NCI-H2107 treated with DMSO at 0.1 percent for 48 hours (cell line): Measurements from ENCODE around the gene PRRC2B.
"Not testable (repeated sequence)": the region's sequence is repeated elsewhere in the genome, so short reads cannot be mapped to it uniquely, and the experiment has no call there.

Experiments
- DNase-seq: peaks from one replicate; lab custom pipeline; 2025; ENCODE audit not compliant: unreplicated experiment; lab: John Stamatoyannopoulos, UW

PRRC2B gene

DNA sequence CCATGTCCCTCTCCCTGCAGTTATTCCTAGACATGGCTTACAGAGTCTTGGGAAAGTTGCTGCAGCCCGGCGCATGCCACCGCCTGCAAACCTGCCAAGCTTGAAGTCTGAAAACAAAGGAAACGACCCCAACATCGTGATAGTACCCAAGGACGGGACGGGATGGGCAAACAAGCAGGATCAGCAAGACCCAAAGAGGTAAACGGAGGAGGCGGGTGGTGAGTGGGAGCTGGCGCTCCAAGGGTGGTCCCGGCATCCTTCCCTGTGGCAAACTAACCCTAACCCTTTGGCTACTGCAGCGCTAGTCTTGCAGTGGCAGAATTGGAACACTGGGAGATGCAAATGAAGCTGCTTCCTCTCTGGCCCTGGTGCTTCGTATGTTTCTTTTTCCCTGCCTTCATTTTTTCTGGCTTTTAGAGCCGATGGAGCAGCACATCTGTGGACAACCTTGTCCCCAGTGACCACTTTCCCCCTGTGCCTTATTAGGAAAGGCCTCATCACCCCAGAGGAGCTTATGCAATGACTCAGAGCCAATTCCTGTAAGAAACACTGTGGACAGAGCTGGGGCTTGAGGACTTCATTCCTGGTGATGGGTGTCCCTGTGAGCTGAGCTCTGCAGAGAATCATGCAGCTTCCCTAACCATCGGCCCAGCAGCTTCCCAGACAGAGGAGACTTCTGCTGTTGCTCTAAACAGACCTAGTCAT, 38.9 kb downstream of the PRRC2B start:
- no peak for DNase-seq

GRCh38 chr9:131433302-131433854, 39.5 kb downstream of the PRRC2B start:
- DNase-seq: no peak

DNA sequence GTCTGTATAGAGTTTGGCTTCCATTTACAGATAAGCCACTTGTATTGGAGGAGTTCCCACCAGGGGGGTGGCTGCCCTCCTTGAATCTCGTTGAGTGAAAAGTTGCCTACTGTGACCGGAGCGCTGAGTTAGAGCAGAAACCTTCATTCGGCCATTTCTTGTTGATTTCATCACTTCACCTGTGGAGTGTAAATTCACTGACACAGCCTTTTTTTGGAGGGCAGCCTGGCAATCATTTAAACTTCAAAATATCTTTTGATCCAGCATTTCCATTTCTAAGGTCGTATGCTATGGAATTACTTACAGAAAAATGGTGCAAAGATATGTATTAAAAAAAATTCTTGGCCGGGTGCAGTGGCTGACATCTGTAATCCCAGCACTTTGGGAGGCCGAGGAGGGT, 40.8 kb downstream of the PRRC2B start:
- DNase-seq: no peak

GRCh38 chr9:131436376-131436775, 42.5 kb downstream of the PRRC2B start:
- no peak for DNase-seq

- DNase-seq: peak; percentile 52
Measured at GRCh38 chr9:131436865-131437271, 43.0 kb downstream of the PRRC2B start.

DNA sequence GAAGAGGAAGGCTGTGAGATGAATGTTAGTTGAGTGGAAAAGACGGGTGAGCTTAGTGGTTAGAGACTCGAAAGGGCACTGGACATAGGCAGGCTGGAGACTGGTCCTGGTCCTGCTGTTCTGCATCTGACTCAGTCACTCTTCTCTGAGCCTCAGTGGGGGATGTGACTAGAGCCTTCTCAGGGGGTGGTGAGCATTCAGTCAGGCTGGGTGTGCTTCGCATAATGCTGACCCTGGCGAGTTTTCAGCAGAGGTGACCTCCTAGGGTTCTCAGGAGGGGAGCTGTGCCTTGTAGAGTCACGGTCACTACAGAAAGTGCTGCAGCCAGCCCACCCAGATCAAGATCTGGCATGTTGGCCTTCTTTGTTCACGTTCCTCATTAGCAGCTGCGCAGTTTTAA, 44.3 kb downstream of the PRRC2B start:
- DNase-seq: no peak

- no peak for DNase-seq
Measured at GRCh38 chr9:131439224-131439623, 45.3 kb downstream of the PRRC2B start.

DNA sequence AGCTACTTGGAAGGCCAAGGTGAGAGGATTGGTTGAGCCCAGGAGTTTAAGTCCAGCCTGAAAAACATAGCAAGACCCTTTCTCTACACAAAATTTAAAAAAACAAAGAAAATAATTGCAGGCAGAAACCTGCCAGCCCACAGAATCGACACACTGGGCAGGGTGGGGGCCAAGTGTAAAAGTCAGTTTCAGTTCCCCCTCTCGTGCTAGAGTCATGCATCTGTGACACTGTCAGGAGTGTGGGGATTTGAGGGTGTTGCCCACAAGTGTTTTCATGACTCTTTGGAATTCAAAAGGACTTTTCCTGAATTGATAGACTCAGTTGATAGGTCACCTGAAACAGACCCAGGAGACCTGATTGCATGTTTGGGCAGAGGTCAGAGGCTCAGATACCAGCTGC, 47.6 kb downstream of the PRRC2B start:
- DNase-seq: no peak

DNA sequence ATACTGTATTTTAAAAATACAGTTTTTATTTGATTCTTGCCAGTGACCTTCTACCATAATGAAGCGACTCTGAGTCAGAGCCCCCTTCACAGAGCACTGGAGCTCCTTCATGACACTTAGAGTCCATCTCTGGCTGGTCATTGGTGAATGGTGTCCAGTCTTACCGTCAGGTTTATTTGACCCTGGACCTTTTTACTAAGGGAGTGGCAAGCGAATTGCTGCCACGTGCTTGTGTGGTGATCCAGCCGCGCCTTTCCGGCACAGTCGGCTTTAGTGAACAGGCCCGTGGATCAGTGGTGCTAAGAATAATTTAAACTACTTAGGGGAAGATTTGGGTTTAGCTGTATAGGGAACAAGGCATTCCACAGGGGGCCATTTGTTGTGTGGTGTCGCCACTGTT, 48.5 kb downstream of the PRRC2B start:
- DNase-seq: no peak

- DNase-seq: no peak
Measured at GRCh38 chr9:131443648-131444047, 49.8 kb downstream of the PRRC2B start.

DNA sequence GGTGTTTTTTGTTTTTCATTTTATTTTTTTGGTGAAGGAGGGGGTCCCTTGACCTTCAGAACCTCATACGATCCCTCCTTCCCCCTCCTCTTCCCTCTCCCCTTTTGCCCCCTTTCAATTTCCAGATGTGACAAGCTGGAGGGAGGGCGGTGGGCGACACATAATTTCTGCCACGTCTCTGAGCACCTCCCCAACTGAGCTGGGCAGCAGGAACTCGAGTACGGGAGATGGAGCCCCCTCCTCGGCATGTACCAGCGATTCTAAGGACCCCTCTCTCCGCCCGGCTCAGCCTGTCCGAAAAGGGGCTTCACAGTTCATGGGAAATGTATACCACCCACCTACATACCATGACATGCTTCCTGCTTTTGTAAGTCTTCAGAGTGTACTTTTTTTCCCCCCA, 52.4 kb downstream of the PRRC2B start:
- no peak for DNase-seq

GRCh38 chr9:131447148-131447547, 53.3 kb downstream of the PRRC2B start:
- DNase-seq: no peak

DNA sequence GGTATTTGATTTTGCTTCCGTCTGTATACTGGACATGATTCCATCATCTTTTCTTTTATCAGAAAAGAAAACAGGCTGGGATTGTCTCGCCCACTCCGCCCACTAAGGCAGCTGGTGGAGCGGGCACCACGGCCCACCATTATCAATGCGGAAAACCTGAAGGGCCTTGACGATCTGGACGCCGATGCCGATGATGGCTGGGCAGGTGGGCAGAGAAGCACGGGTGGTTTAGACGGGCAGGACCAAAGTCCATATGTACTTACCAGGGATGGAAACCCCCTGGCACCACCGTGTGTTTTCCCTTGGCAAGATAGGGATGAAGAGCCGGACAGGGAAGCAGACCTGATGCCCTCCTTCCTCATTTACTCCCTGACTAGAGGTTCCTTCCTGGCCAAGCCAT, 53.7 kb downstream of the PRRC2B start:
- DNase-seq: no peak

GRCh38 chr9:131448818-131449217, 54.9 kb downstream of the PRRC2B start:
- no peak for DNase-seq

DNA sequence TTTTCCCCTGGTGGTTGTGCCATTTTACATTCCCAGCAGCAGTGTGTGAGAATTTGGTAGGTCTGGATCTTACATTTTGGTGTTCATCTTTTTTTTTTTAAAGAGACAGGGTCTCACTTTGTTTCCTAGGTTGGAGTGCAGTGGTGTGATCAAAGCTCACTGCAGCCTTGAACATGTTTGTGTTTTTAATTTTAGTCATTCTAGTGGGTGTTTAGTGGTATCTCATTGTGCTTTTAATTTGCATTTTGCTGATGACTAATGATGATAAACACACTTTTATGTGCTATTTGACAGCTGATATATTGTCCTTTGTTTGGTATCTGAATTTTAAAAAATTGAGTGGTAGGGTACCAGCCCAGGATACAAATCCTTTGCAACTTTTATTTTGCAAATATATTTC, 55.4 kb downstream of the PRRC2B start:
- DNase-seq: no peak

DNA sequence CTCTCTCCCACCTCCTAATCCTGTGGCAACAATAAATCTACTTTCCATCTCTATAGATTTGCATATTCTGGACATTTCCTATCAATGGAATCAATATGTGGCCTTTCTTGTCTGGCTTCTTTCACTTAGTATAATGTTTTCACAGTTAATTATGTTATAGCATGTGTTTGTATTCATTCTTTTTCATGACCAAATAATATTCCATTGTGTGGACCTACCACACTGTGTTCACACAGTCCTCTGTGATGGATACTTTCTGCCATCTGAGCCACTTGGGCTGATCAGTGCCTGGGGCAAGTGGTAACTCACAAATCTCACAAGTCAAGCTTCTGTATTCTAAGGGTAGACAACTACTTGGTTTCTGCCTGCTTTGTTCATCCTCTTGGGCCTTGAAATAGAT, 60.1 kb downstream of the PRRC2B start:
- no peak for DNase-seq

- DNase-seq: not testable (repeated sequence)
Measured at GRCh38 chr9:131455655-131456054, 61.8 kb downstream of the PRRC2B start.

GRCh38 chr9:131457746-131458145, 63.9 kb downstream of the PRRC2B start:
- no peak for DNase-seq

DNA sequence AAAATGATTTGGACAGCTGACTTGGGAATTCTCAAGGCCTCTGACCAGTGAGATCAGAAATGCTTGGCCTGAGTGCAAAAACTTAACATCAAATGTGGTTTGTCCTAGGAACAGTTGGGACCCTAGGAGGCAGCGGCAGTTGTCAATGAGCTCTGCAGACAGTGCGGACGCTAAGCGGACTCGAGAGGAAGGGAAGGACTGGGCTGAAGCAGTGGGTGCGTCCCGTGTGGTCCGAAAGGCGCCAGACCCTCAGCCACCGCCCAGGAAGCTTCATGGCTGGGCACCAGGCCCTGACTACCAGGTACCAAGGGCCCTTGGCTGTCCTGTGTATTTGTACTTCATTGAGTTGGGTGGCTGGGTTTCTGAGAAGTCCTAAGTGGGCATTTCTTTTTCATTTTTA, 65.2 kb downstream of the PRRC2B start:
- no peak for DNase-seq

- no peak for DNase-seq
Measured at GRCh38 chr9:131461166-131461565, 67.3 kb downstream of the PRRC2B start.

DNA sequence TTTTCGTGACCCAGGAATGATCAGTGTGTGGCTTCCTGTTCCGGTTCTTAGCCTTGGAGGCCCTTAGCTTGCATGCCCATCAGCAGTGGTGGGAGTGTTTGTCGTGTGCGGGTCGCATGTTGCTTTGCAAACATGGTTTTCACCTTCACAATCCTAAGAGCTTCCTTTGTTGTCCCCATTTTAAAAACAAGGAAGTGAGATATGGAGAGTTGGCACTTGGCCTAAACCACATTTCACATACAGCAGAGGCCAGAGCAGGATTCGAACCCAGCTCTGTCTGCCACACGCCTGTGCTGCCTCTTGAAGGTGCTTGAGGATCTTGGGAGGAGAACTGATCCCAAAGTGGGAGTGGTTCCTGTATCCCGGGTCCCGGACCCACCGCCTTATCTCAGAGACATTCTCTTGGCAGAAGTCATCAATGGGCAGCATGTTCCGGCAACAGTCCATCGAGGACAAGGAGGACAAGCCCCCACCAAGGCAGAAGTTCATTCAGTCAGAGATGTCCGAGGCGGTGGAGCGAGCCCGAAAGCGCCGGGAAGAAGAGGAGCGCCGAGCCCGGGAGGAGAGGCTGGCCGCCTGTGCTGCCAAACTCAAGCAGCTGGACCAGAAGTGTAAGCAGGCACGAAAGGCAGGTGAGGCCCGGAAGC, 70.6 kb downstream of the PRRC2B start:
- DNase-seq: no peak

DNA sequence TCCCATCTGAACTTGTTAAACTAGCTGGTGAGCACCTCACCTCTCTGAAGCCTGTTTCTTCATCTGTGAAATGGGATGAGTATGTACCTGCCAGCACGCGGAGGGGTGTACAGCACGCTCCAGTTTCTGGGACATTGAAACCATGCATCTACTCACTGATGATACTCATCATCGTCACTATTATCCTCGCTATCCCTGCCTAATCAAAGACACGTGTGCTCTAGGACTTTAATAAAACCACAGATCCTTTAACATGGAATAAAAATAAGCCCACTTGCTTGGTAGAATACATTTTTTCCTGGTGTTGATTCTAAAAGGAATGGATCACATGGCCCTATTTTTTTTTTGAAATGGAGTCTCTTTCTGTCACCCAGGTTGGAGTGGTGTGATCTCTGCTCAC, 71.5 kb downstream of the PRRC2B start:
- no peak for DNase-seq
